HG02678 (cell line): ENCODE measurements around the gene GSN.

Experiments
- ATAC-seq: cut with Tn5 transposase; IDR thresholded peaks from one replicate; pipeline ENCODE4 v1.9.1; 2021; ENCODE audit warnings: mild to moderate bottlenecking, moderate library complexity; ENCODE audit not compliant: unreplicated experiment

The GSN gene

DNA sequence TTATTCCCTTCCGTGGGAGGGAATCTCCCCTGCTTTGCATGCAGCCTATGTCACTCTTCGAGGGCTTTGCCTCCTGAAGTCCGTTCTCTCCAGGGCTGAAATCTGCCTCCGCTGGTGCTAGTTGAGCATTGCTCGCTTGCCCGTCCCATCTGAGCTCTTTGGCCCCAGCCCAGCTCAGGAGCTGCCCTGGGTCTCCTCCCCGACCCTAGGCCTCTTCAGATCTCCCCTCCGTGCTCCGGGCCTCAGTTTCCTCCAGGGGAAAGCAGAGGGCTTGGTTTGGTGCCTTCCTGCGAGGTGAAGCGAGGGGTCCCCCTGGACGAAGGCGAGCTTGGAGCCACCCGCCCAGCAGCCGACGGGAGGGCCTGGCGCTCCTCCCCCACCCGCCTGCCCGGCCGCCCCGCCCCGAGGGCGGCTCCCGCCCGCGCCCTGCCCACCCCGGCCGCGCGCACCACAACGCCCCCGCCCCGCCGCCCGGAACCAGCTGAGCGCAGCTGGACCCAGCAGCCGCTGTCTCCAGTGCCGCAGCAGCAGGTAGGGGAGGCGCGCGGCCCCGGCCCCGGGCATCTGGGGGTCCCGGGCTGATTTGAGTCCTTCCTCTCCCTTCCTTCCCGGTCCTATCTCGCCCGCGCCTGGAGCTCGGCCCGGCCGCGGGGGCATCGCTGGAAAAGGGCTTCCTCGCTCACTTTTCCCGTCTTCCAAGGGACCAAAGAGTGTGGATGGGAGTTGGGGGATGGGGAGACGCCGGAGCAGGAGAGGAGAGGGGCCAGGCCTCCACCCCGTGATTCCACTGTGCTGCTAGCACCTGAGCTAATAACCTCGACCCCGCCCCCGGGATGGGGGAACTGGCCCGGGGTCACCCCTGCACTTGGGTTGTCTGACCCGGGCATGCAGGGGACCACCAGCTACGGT is at the start of gene GSN:
Gene GSN, plus strand, starts transcription at position 474 of the 909 bp plus-strand sequence. CDS start 33,810 bp downstream, outside the sequence.
- ATAC-seq, result peak; percentile 72

DNA sequence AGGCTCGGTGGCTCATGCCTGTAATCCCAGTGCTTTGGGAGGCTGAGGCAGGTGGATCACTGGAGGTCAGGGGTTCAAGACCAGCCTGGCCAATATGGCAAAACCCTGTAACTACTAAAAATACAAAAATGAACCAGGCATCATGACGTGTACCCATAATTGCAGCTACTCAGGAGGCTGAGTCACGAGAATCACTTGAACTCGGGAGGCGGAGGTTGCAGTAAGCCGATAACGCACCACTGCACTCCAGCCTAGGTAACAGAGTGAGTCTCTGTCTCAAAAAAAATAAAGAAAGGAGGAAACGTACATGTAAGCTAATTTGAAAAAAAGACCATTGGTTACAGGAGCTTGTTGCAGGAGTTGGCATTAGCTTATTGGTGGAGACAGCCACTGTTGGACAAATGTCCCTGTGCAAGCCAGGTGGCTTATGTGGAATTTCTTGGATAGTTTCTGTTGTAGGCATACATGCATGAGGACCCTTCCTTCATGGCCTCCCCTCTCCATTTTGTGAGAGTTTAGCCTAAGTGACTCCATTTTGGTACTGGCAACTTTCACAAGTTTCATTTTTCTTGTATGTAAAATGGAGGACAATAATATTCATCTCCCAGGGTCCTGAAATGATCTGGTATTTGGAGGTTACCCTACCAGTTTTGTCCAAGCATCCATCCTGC is 49.5 kb upstream of the GSN start:
- ATAC-seq, result no peak

- ATAC-seq, result no peak
Observed at GRCh38 chr9:121219530-121219929, 48.4 kb upstream of the GSN start.

GRCh38 chr9:121220996-121221663 is 46.8 kb upstream of the GSN start:
- no peak for ATAC-seq

DNA sequence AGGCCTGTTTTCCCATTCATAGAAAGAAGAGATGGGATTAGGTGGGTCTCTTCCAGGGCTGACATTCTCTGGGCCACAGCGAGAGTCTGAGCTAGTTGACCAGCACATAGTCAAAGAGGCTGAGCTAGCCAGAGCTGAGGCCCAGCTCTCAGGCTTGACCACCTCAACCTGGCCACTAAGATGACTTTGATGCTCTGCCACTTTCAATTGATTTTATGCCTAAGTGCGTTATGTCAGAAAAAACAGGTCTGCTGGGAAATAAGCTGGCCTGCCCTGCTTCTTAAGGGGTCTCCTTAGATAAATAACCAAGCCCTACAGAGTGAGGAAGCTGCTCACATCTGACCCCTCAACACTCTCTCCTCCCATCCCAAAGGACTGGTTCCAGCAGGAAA is 46.3 kb upstream of the GSN start:
- no peak for ATAC-seq

- ATAC-seq, result no peak
Observed at GRCh38 chr9:121222524-121223171, 45.3 kb upstream of the GSN start.

DNA sequence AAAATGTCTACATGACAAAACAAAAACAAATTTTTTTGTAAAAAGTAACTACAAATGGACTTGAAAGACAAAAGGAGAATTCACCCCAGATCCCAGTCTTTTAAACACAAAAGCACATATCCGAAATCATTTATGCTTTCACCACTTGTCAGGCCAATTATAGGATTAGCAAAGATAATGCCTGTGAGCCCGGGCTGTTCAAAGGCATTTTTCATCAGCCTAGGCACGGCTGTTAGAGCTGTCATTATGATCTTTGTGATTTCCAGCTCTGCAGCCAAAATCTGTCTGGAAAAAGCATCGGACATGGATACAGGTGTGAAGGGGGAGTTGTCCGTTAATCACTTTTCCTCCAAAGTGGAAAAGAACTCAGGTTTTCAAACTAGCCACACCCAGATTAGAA is 42.7 kb upstream of the GSN start:
- no peak for ATAC-seq

- no peak for ATAC-seq
Observed at GRCh38 chr9:121226175-121226574, 41.8 kb upstream of the GSN start.

- no peak for ATAC-seq
Observed at GRCh38 chr9:121227862-121228261, 40.1 kb upstream of the GSN start.

DNA sequence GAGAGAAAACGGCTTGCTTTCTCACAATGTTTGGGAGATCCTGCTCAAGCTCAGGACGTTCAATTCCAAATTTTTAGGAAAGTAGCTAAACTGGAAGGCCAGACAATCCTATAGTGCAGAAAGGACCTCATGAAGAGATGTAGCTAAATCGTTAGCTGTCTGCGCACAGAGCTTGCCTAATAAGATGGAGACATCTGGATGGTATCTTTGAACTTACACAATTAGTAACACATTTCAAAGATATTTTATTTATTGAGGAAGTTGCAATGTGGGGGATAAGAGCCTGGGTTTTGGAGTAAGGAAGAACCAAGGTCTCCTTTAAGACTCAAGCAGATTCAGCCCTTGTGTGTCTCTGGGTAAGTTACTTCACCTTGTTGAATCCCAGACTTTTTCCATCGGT is 37.7 kb upstream of the GSN start:
- ATAC-seq, result no peak

DNA sequence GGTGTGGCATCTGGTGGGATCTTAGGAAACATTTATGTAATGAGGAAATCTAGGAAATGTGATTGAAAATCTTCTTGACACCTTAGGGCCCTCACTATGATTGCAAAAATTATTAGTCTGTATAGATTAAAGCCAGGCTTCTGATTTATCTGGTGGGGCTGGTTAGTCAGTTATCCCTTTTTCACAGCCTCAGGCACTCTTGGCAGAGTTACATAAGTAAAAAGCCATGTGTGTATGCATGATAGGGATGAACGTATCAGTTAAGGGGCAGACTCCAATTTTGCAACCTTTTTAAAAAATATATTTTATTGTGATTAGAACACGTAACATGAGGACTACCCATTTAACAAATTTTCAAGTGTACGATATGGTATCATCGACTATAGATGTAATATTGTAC is 35.7 kb upstream of the GSN start:
- no peak for ATAC-seq

DNA sequence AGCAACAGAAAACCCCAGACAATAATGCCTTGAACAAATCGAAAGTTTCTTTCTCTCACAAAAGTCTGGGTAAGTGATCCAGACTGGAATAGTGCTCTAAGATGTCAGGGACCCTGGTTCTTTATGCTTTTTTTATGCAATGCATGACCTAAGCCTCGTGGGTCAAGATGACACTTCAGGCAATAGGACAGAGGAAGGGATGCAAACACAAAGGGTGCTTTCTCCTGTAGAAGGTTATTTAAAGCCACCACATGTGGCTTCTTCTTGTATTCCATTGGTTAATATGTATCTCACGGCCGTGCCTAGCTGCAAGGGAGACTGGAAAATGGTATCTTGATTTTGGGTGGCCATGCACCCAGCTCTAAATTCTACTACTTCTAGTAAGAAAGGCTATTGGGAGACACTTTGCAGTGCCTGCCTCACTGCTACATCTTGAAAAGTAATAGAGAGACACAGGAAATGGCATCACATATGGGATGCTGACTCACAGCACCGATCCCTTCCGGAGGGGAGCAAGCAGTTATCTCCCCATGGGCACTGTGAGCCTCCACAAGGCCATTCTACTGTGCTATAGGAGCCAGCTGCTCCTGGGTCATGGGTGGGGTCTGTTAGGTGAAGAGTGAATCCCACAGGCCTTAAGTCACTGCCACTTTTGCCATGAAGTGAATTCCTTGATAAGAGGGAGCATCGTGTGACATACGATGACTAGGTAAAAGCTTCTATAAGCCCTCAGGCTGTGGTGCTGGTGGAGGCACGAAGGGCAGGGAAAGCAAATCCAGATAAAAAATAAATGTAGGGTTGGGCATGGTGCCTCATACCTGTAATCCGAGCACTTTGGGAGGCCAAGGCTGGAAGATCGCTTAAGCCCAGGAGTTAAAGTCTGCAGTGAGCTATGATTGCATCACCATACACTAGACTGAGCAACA is 33.8 kb upstream of the GSN start:
- no peak for ATAC-seq

- ATAC-seq, result no peak
Observed at GRCh38 chr9:121234832-121235161, 33.2 kb upstream of the GSN start.

DNA sequence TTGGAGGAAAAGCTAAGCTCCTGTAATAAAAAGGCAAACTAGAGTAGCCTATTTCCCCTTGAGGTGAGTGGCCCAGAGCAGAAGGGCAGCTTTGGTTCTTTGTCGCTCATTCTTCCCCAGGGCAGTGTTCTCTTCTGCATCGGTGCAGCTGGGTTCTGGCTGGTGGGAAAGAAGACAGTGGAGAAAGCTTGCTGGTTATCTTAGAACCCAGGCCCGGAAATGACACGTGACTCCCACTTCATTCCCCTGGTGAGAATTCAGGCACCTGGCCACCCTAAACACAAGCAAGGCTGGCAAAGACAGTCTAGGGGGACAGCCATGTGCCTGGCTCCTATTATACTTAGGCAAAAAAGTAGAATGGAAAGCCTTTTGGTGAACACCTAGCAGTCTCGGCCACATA is 32.5 kb upstream of the GSN start:
- no peak for ATAC-seq

GRCh38 chr9:121237916-121238315 is 30.0 kb upstream of the GSN start:
- ATAC-seq, result no peak

DNA sequence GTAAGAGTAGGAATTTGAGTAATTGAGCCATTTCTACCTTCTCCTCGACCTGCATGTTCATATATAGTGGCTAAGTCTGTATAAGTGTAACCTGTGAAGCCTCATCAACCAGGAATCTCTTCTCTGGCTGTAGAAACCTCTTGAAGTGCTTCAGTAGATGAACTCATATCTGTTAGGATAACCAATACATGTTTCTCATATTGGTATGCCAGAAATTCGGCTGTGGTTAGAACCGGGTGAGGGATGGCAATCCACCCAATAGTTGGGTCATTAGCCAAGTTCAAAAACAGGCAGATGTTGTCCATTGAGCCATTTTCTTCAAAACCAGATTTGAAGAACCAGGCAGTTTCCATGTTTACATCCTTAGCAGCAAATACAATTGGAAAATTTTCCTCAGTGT is 28.9 kb upstream of the GSN start:
- ATAC-seq, result no peak

DNA sequence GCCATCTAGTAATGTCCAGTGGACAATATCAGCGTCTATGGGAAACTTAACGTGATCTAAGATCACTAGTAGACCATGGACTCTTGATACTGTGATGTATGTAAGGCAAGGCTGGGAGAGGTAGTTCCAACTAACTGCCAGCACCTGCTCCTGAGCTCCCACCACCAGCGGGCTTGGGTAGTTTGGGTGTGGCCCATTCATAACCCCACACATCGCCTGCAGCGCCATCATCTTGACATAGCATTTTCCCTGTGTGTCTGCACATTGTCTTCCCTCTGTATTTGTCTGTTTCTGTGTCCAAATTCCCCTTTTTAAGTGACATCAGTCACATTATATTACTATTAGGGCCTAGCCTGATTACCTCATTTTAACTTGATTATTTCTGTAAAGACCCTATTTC is 28.1 kb upstream of the GSN start:
- ATAC-seq, result no peak

- no peak for ATAC-seq
Observed at GRCh38 chr9:121240472-121241135, 27.4 kb upstream of the GSN start.

DNA sequence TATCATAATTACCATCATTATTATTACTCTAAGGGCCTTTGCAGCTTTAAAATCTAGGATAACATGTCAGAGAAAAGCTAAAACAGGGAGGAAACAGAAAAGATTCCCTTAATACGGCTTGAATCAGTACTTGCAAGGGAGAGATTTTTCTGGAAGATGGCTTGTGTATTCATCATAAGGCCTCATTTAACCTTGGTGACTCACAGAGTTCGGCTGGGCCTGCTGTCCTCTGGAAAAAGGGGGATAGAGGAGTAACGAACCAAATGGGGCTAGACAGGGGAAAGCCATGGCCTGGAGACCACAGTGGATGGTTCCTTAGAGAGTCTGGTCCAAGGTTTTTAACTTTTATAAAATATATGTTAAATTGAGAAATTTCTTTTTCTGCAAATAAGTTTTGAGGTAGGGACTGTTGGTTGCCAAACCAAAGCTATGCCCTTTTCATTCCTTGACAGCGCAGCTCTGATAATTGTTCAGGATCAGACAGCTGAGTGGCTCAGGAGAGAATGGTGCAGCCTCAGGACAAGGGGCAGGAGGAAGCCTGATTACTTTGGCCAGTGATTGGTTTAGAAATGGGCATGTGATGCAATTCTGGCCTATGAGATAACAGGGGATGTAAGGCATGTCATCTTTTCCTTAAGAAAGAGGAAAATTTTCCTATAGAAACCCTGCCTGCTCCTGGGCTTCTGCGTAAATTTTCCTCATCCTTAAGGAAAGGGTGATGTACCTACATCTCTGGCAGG is 25.6 kb upstream of the GSN start:
- no peak for ATAC-seq
